IPS DF 6.9 (cell line): ENCODE measurements around the gene KIF5C.

Source experiments
- DNase-seq: peaks from one replicate; pipeline ENCODE4 v3.0.0-alpha.2; 2013; ENCODE audit warnings: low read depth, low spot score
- H3K27ac ChIP-seq: one replicate; pipeline ENCODE4 v1.5.1; 2013; ENCODE audit warnings: low read length, control low read depth
- H3K27me3 ChIP-seq: 2 replicates; pipeline ENCODE4 v1.6.1; 2013; ENCODE audit warnings: mild to moderate bottlenecking, low read length; ENCODE audit not compliant: control insufficient read depth, insufficient read depth
- H3K36me3 ChIP-seq: 2 replicates; pipeline ENCODE4 v1.6.1; 2013; ENCODE audit warnings: low read length; ENCODE audit not compliant: control insufficient read depth, insufficient read depth
- H3K4me1 ChIP-seq: 2 replicates; pipeline ENCODE4 v1.6.1; 2013; ENCODE audit warnings: low read length; ENCODE audit not compliant: control insufficient read depth, insufficient read depth
- H3K4me3 ChIP-seq: 2 replicates; pipeline ENCODE4 v1.5.1; 2013; ENCODE audit warnings: mild to moderate bottlenecking, low read length
- H3K9me3 ChIP-seq: 2 replicates; pipeline ENCODE4 v1.6.1; 2013; ENCODE audit warnings: low read length, inconsistent platforms; ENCODE audit not compliant: control insufficient read depth, insufficient read depth
- WGBS: extraction: QIAGEN DNeasy Blood & Tissue Kit; methylation state at CpG from one replicate; pipeline ENCODE4 v1.1.7; 2013; ENCODE audit warnings: mixed read lengths, missing lambda C conversion rate; ENCODE audit not compliant: insufficient read length, insufficient coverage; 5-methylcytosine and 5-hydroxymethylcytosine counted together

KIF5C gene

GRCh38 chr2:148983896-148984295, 108.9 kb downstream of the KIF5C start:
- H3K4me1 ChIP-seq: no peaks in the 10 kb centered on the region
- no peaks in the 10 kb centered on the region for H3K27me3 ChIP-seq
- H3K27ac ChIP-seq: no peak overlapping the region

GRCh38 chr2:148984449-148984848, 109.4 kb downstream of the KIF5C start:
- H3K27me3 ChIP-seq: no peaks in the 10 kb centered on the region
- H3K4me3 ChIP-seq: no peak overlapping the region
- no peaks in the 10 kb centered on the region for H3K9me3 ChIP-seq
- H3K36me3 ChIP-seq: no peaks in the 10 kb centered on the region; the same call in 1 of the 2 replicates
- H3K27ac ChIP-seq: no peak overlapping the region
- no peaks in the 10 kb centered on the region for H3K4me1 ChIP-seq
- DNase-seq: no peak

More at GRCh38 chr2:148983896-148984295, 108.9 kb downstream of the KIF5C start:
- Histone ChIP-seq H3K9me3 (no peaks in the 10 kb centered on the region), H3K4me3 (no peak overlapping the region), H3K36me3 (no peaks in the 10 kb centered on the region; the same call in 1 of the 2 replicates)
- DNase-seq: no peak

GRCh38 chr2:148987286-148987685, 112.3 kb downstream of the KIF5C start:
- no peaks in the 10 kb centered on the region for H3K4me1 ChIP-seq
- H3K27me3 ChIP-seq: no peaks in the 10 kb centered on the region
- no peak overlapping the region for H3K4me3 ChIP-seq
- DNase-seq: no peak
- H3K9me3 ChIP-seq: no peaks in the 10 kb centered on the region
- no peak overlapping the region for H3K27ac ChIP-seq
- H3K36me3 ChIP-seq: peaks cover 3% of the 10 kb centered on the region; the same call in 1 of the 2 replicates
- WGBS: no CpG with 5 or more reads among the region's 6 CpGs

- DNase-seq: no peak
- Histone ChIP-seq H3K36me3 (peaks cover 3% of the 10 kb centered on the region; the same call in 1 of the 2 replicates), H3K27ac (no peak overlapping the region), H3K4me3 (no peak overlapping the region), H3K27me3 (no peaks in the 10 kb centered on the region), H3K9me3 (no peaks in the 10 kb centered on the region), H3K4me1 (no peaks in the 10 kb centered on the region)
- WGBS: no CpG with 5 or more reads among the region's 1 CpG
Observed at GRCh38 chr2:148988337-148988736, 113.3 kb downstream of the KIF5C start.

GRCh38 chr2:148989882-148990493, 115.0 kb downstream of the KIF5C start:
- no peak overlapping the region for H3K4me3 ChIP-seq
- H3K4me1 ChIP-seq: no peaks in the 10 kb centered on the region
- H3K27ac ChIP-seq: no peak overlapping the region
- no peak for DNase-seq
- no peaks in the 10 kb centered on the region for H3K27me3 ChIP-seq
- H3K9me3 ChIP-seq: no peaks in the 10 kb centered on the region
- WGBS: no CpG with 5 or more reads among the region's 6 CpGs
- H3K36me3 ChIP-seq: 0 out of 2 replicates have a peak, but pooled peaks cover 3% of the 10 kb centered on the region

- no peaks in the 10 kb centered on the region for H3K9me3 ChIP-seq
- H3K27ac ChIP-seq: no peak overlapping the region
- no peaks in the 10 kb centered on the region for H3K4me1 ChIP-seq
- DNase-seq: no peak
- H3K27me3 ChIP-seq: no peaks in the 10 kb centered on the region
- no peak overlapping the region for H3K4me3 ChIP-seq
- WGBS: no CpG with 5 or more reads among the region's 6 CpGs
- 0 out of 2 replicates have a peak, but pooled peaks cover 3% of the 10 kb centered on the region for H3K36me3 ChIP-seq
Observed at GRCh38 chr2:148990968-148991367, 115.9 kb downstream of the KIF5C start.

- no peaks in the 10 kb centered on the region for H3K4me1 ChIP-seq
Observed at GRCh38 chr2:148992448-148992847, 117.4 kb downstream of the KIF5C start.

GRCh38 chr2:148993351-148993750, 118.3 kb downstream of the KIF5C start:
- H3K36me3 ChIP-seq: 0 out of 2 replicates have a peak, but pooled peaks cover 3% of the 10 kb centered on the region
- peaks cover 2% of the 10 kb centered on the region; the same call in 1 of the 2 replicates for H3K4me1 ChIP-seq
- WGBS: no CpG with 5 or more reads among the region's 3 CpGs
- no peaks in the 10 kb centered on the region for H3K27me3 ChIP-seq
- no peak overlapping the region for H3K4me3 ChIP-seq
- DNase-seq: no peak
- H3K9me3 ChIP-seq: no peaks in the 10 kb centered on the region
- H3K27ac ChIP-seq: no peak overlapping the region

More at GRCh38 chr2:148992448-148992847, 117.4 kb downstream of the KIF5C start:
- Histone ChIP-seq H3K9me3 (no peaks in the 10 kb centered on the region), H3K27ac (no peak overlapping the region), H3K27me3 (no peaks in the 10 kb centered on the region), H3K36me3 (0 out of 2 replicates have a peak, but pooled peaks cover 3% of the 10 kb centered on the region), H3K4me3 (no peak overlapping the region)
- no peak for DNase-seq

- Histone ChIP-seq H3K4me3 (no peak overlapping the region), H3K27ac (no peak overlapping the region), H3K9me3 (no peaks in the 10 kb centered on the region), H3K36me3 (0 out of 2 replicates have a peak, but pooled peaks cover 3% of the 10 kb centered on the region), H3K4me1 (peaks cover 6% of the 10 kb centered on the region), H3K27me3 (no peaks in the 10 kb centered on the region)
- no peak for DNase-seq
- no CpG with 5 or more reads among the region's 8 CpGs for WGBS
Observed at GRCh38 chr2:148994341-148994740, 119.3 kb downstream of the KIF5C start.

- WGBS: no CpG with 5 or more reads among the region's 6 CpGs
- H3K27ac ChIP-seq: no peak overlapping the region
- peaks cover 8% of the 10 kb centered on the region; the same call in 1 of the 2 replicates for H3K36me3 ChIP-seq
- H3K9me3 ChIP-seq: no peaks in the 10 kb centered on the region
- H3K27me3 ChIP-seq: no peaks in the 10 kb centered on the region
- no peak for DNase-seq
- H3K4me1 ChIP-seq: peaks cover 12% of the 10 kb centered on the region
- H3K4me3 ChIP-seq: no peak overlapping the region
Observed at GRCh38 chr2:148996805-148997204, 121.8 kb downstream of the KIF5C start.
